ENCODE results near the gene MADCAM1.

DNA sequence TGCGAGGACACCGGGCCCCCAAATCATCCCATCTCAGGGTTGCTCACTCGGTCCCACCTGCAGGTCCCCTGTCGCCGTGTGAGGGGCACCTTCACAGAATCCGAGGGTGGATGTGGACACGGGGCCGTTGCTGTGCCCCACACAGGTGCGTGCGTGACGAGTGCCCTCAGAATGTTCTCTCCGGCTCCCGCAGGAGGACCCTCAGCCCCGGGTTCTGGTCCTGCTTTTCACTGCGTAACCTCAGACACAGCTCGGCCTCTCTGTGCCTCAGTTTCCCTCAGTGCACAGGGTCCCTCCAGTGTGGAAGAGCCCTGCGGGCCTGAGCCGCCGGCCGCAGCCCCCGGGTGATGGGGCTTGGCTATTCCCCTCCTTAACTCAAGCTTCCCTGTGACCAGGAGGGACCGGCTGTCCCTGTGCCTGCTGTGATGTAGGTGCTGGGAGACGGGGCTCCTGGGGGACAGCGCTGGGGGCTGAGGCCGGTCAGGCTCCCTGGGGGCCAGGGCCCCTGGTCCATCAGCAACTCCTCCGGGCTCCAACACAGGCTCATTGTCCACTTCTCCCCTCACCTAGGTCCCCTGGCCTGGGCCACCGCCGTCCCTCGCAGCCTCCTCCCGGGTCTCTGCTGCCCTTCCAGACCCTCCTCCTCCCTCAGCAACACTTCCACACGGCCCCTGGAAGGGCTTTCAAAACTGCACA lies 40.3 kb upstream of the MADCAM1 start:
- TF ChIP-seq, protein P1, sequence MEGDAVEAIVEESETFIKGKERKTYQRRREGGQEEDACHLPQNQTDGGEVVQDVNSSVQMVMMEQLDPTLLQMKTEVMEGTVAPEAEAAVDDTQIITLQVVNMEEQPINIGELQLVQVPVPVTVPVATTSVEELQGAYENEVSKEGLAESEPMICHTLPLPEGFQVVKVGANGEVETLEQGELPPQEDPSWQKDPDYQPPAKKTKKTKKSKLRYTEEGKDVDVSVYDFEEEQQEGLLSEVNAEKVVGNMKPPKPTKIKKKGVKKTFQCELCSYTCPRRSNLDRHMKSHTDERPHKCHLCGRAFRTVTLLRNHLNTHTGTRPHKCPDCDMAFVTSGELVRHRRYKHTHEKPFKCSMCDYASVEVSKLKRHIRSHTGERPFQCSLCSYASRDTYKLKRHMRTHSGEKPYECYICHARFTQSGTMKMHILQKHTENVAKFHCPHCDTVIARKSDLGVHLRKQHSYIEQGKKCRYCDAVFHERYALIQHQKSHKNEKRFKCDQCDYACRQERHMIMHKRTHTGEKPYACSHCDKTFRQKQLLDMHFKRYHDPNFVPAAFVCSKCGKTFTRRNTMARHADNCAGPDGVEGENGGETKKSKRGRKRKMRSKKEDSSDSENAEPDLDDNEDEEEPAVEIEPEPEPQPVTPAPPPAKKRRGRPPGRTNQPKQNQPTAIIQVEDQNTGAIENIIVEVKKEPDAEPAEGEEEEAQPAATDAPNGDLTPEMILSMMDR (IDR thresholded peaks at IDR 0.05), result no peak
- TF ChIP-seq EZH2 (IDR thresholded peaks at IDR 0.05), result no peak
- TF ChIP-seq EZH2phosphoT487 (IDR thresholded peaks at IDR 0.05), result no peak

Data from neural progenitor cell (in vitro differentiated cells).